NAMALWA (cell line): ENCODE data around the gene RNF166.

ENCODE experiments used
- DNase-seq: peaks from one replicate; pipeline ENCODE4 v3.0.0-alpha.2; 2015; ENCODE audit warnings: low spot score

RNF166 gene

GRCh38 chr16:88692861-88693260 lies 13.3 kb downstream of the RNF166 start:
- no peak for DNase-seq

- DNase-seq, result no peak
Measured at GRCh38 chr16:88691924-88692560, 14.2 kb downstream of the RNF166 start.

GRCh38 chr16:88691129-88691813 lies 14.9 kb downstream of the RNF166 start:
- no peak for DNase-seq

GRCh38 chr16:88690341-88691128 lies 15.7 kb downstream of the RNF166 start:
- DNase-seq, result no peak

GRCh38 chr16:88688013-88688778 lies 18.0 kb downstream of the RNF166 start:
- DNase-seq, result no peak

- DNase-seq, result no peak
Measured at GRCh38 chr16:88687676-88688012, 18.6 kb downstream of the RNF166 start.

GRCh38 chr16:88687254-88687576 lies 19.0 kb downstream of the RNF166 start:
- no peak for DNase-seq

- peak; percentile 88 for DNase-seq
Measured at GRCh38 chr16:88686439-88687253, 19.6 kb downstream of the RNF166 start, which contains the start of gene SNAI3. Gene SNAI3 (minus strand): TSS chr16:88686507. CDS start chr16:88686406, 101 bp downstream.

GRCh38 chr16:88686062-88686438 lies 20.2 kb downstream of the RNF166 start:
- DNase-seq, result no peak

GRCh38 chr16:88685156-88686061 lies 20.8 kb downstream of the RNF166 start:
- DNase-seq, result peak; percentile 75

- DNase-seq, result no peak
Measured at GRCh38 chr16:88684569-88685155, 21.5 kb downstream of the RNF166 start.

GRCh38 chr16:88681709-88682451 lies 24.3 kb downstream of the RNF166 start:
- peak; percentile 92 for DNase-seq

GRCh38 chr16:88681084-88681680 lies 25.0 kb downstream of the RNF166 start:
- DNase-seq, result peak; percentile 79

GRCh38 chr16:88680554-88681083 lies 25.6 kb downstream of the RNF166 start:
- DNase-seq, result no peak

GRCh38 chr16:88678224-88678979 lies 27.8 kb downstream of the RNF166 start:
- no peak for DNase-seq

- DNase-seq, result no peak
Measured at GRCh38 chr16:88677721-88678120, 28.5 kb downstream of the RNF166 start.

- no peak for DNase-seq
Measured at GRCh38 chr16:88676502-88677242, 29.5 kb downstream of the RNF166 start.
